ENCODE data around the gene CCDC59.

Gene CCDC59

DNA sequence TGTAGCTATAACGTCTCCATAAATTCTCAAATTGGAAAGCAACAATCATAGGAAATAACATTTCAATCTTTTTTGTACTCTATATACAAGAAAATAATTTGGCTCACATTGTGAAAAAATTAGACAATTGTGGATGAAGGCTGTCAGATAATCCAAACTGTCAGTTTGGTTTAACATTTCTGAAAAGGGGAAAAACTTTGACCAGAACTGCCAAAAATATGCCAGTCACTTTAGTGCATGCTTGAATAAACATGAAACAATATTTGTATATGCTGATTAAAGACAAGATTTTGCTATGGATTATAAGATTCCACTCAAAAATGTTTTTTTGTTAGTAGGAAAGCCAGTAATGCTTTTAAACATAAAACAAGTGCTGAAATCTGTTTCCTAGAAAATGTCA is 38.9 kb downstream of the CCDC59 start:
- DNase-seq (ENCODE audit: low read depth, low spot score) = no peak

GRCh38 chr12:82314406-82314892 is 43.7 kb downstream of the CCDC59 start:
- peak; percentile 42 for DNase-seq (ENCODE audit: low read depth, low spot score)
